ENCODE data around the gene PACSIN2. TPM values are rescaled to one million over a fixed set of nuclear protein-coding genes. Genes with fewer than 3 reads are reported as not detected.
A peak's percentile ranks its signal among the peaks of the same experiment; 100 is the strongest.

PACSIN2 gene
- total and polyA plus RNA-seq, 7 experiments from 2014 or later, result 26.6 to 62.5 (median 36.3) TPM

GRCh38 chr22:42905702-42906183, 109.2 kb downstream of the PACSIN2 start:
- DNase-seq (no peak), ATAC-seq (no peak)
- no peak overlapping the region for H3K27ac ChIP-seq (ENCODE audit: low read depth, low read length)
- Mint-ChIP-seq H3K9me3 (no peaks in the 10 kb centered on the region), H3K4me1 (peaks cover 0 to 18% (median 4%) of the 10 kb centered on the region in 7 donors), H3K4me3 (no peak overlapping the region), H3K27ac (no peak overlapping the region), H3K27me3 (no peaks in the 10 kb centered on the region), H3K36me3 (peaks cover 0 to 34% (median 3%) of the 10 kb centered on the region in 5 donors)
- H3K9me3 ChIP-seq (ENCODE audit: control insufficient read depth in 2 of 3, low read length in 3 of 3), result no peaks in the 10 kb centered on the region
- intact Hi-C loops (cut with micrococcal nuclease), result no loop called here
- no peaks in the 10 kb centered on the region for H3K4me1 ChIP-seq (ENCODE audit: control insufficient read depth in 2 of 2, insufficient read depth in 2 of 2, low read length in 2 of 2)
- CTCF ChIA-PET, result no interaction called here
- H3K27me3 ChIP-seq (ENCODE audit: control insufficient read depth in 2 of 2, insufficient read depth in 2 of 2, low read length in 2 of 2), result no peaks in the 10 kb centered on the region
- H3K4me3 ChIP-seq (ENCODE audit: low read length), result no peak overlapping the region
- POLR2A ChIA-PET, result interaction anchor here (0.6 kb wide), 1 partner anchor 14 kb away, joined by 3 read pairs; no protein-coding TSS in a partner anchor
- H3K36me3 ChIP-seq (ENCODE audit: control insufficient read depth in 2 of 3, insufficient read depth in 3 of 3, low read length in 3 of 3), result peaks cover 0 to 44% (median 0%) of the 10 kb centered on the region in 3 experiments

DNA sequence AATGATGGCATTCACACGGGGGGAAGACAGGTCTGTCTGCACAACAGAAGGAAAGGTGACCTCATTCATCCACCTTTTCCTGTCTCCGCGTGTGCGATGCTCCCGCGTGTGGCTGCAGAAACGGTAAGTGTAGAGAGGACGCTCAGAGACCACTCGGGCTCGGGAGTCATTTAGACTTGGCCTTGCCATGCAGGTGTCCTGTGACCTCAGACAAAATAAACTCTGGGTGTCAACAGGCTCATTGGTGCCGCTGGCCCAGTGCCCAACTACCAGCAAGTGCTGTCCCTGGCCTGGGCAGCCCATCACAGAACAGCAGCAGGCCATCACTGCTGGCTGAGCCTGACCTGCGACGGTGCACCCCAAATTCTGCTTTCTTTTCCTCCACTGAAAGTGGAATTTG, 109.7 kb downstream of the PACSIN2 start:
- Histone ChIP-seq H3K4me1 (ENCODE audit: control insufficient read depth in 2 of 2, insufficient read depth in 2 of 2, low read length in 2 of 2) (no peaks in the 10 kb centered on the region), H3K9me3 (ENCODE audit: control insufficient read depth in 2 of 3, low read length in 3 of 3) (no peaks in the 10 kb centered on the region), H3K36me3 (ENCODE audit: control insufficient read depth in 2 of 3, insufficient read depth in 3 of 3, low read length in 3 of 3) (peaks cover 0 to 40% (median 0%) of the 10 kb centered on the region in 3 experiments), H3K4me3 (ENCODE audit: low read length) (no peak overlapping the region), H3K27me3 (ENCODE audit: control insufficient read depth in 2 of 2, insufficient read depth in 2 of 2, low read length in 2 of 2) (no peaks in the 10 kb centered on the region), H3K27ac (ENCODE audit: low read depth, low read length) (no peak overlapping the region)
- Mint-ChIP-seq H3K4me3 (no peak overlapping the region), H3K27me3 (no peaks in the 10 kb centered on the region), H3K27ac (peak overlapping the region in 1 of 9 donors; percentile 18), H3K36me3 (peaks cover 0 to 29% (median 3%) of the 10 kb centered on the region in 5 donors), H3K9me3 (no peaks in the 10 kb centered on the region), H3K4me1 (peaks cover 0 to 18% (median 4%) of the 10 kb centered on the region in 7 donors)
- ATAC-seq (no peak), DNase-seq (no peak)
- intact Hi-C loops (cut with micrococcal nuclease), result no loop called here
- POLR2A ChIA-PET, result interaction anchor here (0.6 to 0.8 kb wide), 2 partner anchors 10 to 15 kb away, joined by 3 to 4 read pairs; no protein-coding TSS in a partner anchor
- CTCF ChIA-PET, result no interaction called here

DNA sequence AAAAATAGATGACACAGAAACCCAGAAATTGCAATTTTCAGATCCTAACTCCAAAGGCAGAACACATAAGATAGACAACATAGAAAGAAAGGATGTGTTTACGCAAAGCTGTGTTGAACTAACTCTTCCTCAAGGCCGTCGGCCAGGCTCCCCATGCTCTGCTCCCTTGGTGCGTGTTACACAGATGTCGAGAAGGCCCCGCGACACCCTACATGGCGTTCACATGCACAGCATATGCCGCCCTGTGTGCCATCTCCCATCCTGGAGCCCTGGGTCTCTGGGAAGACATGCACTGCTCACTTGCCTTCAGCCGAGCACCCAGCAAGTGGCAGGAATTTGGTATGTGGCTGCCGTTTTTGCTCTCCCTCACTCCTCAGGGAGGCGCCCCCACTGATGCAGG, 110.9 kb downstream of the PACSIN2 start:
- no peaks in the 10 kb centered on the region for H3K27me3 ChIP-seq (ENCODE audit: control insufficient read depth in 2 of 2, insufficient read depth in 2 of 2, low read length in 2 of 2)
- H3K27ac Mint-ChIP-seq, result peak overlapping the region in 2 of 9 donors; percentile 41 to 46
- intact Hi-C loops (cut with micrococcal nuclease), result no loop called here
- peaks cover 0 to 17% (median 8%) of the 10 kb centered on the region in 7 donors for H3K4me1 Mint-ChIP-seq
- ChIA-PET CTCF (no interaction called here), POLR2A (no interaction called here)
- peak overlapping the region in 1 of 10 donors; percentile 41 for H3K4me3 Mint-ChIP-seq
- H3K4me1 ChIP-seq (ENCODE audit: control insufficient read depth in 2 of 2, insufficient read depth in 2 of 2, low read length in 2 of 2), result no peaks in the 10 kb centered on the region
- peaks cover 0 to 32% (median 0%) of the 10 kb centered on the region in 3 experiments for H3K36me3 ChIP-seq (ENCODE audit: control insufficient read depth in 2 of 3, insufficient read depth in 3 of 3, low read length in 3 of 3)
- H3K9me3 ChIP-seq (ENCODE audit: control insufficient read depth in 2 of 3, low read length in 3 of 3), result no peaks in the 10 kb centered on the region
- H3K27ac ChIP-seq (ENCODE audit: low read depth, low read length), result no peak overlapping the region
- H3K4me3 ChIP-seq (ENCODE audit: low read length), result no peak overlapping the region
- H3K9me3 Mint-ChIP-seq, result no peaks in the 10 kb centered on the region
- no peak for DNase-seq
- peaks cover 0 to 21% (median 0%) of the 10 kb centered on the region in 5 donors for H3K36me3 Mint-ChIP-seq
- ATAC-seq, result no peak
- H3K27me3 Mint-ChIP-seq, result no peaks in the 10 kb centered on the region

DNA sequence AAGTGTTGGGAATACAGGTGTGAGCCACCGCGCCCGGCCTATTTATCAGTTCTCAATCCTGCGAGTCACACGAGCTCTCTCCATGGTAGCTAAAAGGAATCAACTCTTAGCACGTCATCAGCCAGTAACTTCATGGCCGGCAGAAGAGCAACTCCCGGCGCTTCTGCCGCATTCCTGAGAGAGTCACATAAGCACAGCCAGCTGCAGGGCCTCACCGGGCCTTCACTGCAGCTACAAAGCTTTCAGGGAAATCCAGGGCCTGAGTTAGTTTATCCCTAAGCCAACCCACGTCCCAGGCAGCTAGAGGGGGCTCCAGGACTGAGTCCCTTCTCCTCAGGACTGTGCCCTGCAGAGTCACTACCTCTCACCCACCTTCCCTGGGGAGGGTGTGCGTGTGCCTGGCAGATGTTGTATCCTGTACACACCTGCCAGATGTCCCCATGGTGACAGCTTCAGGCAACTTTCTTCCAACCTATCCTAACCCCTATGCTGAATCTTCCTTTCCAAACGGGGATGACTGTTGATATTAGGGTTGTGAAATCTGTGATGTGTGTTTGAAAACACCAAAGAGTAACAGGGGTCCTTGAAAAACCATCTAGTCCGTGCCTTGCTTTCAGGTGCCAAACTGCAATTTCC, 112.0 kb downstream of the PACSIN2 start:
- H3K9me3 ChIP-seq (ENCODE audit: control insufficient read depth in 2 of 3, low read length in 3 of 3), result no peaks in the 10 kb centered on the region
- H3K4me1 ChIP-seq (ENCODE audit: control insufficient read depth in 2 of 2, insufficient read depth in 2 of 2, low read length in 2 of 2), result no peaks in the 10 kb centered on the region
- peaks cover 0 to 13% (median 11%) of the 10 kb centered on the region in 7 donors for H3K4me1 Mint-ChIP-seq
- no peaks in the 10 kb centered on the region for H3K9me3 Mint-ChIP-seq
- no peaks in the 10 kb centered on the region for H3K27me3 ChIP-seq (ENCODE audit: control insufficient read depth in 2 of 2, insufficient read depth in 2 of 2, low read length in 2 of 2)
- DNase-seq (no peak), ATAC-seq (no peak)
- ChIA-PET POLR2A (no interaction called here), CTCF (no interaction called here)
- peak overlapping the region in 2 of 9 donors; percentile 14 to 70 for H3K27ac Mint-ChIP-seq
- no peak overlapping the region for H3K4me3 ChIP-seq (ENCODE audit: low read length)
- H3K36me3 ChIP-seq (ENCODE audit: control insufficient read depth in 2 of 3, insufficient read depth in 3 of 3, low read length in 3 of 3), result peaks cover 0 to 26% (median 0%) of the 10 kb centered on the region in 3 experiments
- intact Hi-C loops (cut with micrococcal nuclease), result no loop called here
- H3K36me3 Mint-ChIP-seq, result peaks cover 0 to 15% (median 0%) of the 10 kb centered on the region in 5 donors
- no peak overlapping the region for H3K4me3 Mint-ChIP-seq
- no peaks in the 10 kb centered on the region for H3K27me3 Mint-ChIP-seq
- no peak overlapping the region for H3K27ac ChIP-seq (ENCODE audit: low read depth, low read length)

- no peak for ATAC-seq
- DNase-seq, result no peak
Measured at GRCh38 chr22:42901790-42902508, 113.0 kb downstream of the PACSIN2 start.

DNA sequence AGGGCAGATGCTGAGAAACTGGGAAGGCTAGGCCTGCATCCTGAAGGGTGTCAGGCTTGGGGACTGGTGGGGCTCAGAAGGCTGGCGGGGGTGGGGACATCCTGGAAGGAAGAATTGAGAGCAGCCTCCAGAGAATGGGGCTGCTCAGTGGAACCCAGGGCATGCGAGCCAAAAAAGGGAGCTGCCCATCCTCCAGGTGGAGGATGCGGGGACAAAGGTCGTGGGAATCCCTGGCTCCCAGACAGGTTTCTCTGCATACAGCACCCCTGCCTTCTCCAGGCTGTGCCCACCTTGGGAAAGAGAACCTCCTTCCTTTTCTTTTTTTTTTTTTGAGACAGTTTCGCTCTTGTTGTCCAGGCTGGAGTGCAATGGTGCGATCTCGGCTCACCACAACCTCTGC, 117.0 kb downstream of the PACSIN2 start:
- no peaks in the 10 kb centered on the region for H3K27me3 Mint-ChIP-seq
- H3K36me3 Mint-ChIP-seq, result peaks cover 0 to 6% (median 0%) of the 10 kb centered on the region in 5 donors
- H3K4me1 Mint-ChIP-seq, result peaks cover 19 to 57% (median 44%) of the 10 kb centered on the region in 7 donors
- Histone ChIP-seq H3K27ac (ENCODE audit: low read depth, low read length) (no peak overlapping the region), H3K4me3 (ENCODE audit: low read length) (no peak overlapping the region), H3K9me3 (ENCODE audit: control insufficient read depth in 2 of 3, low read length in 3 of 3) (no peaks in the 10 kb centered on the region), H3K4me1 (ENCODE audit: control insufficient read depth in 2 of 2, insufficient read depth in 2 of 2, low read length in 2 of 2) (peaks cover 11 to 23% of the 10 kb centered on the region in 2 donors), H3K36me3 (ENCODE audit: control insufficient read depth in 2 of 3, insufficient read depth in 3 of 3, low read length in 3 of 3) (peaks cover 0 to 17% (median 0%) of the 10 kb centered on the region in 3 experiments), H3K27me3 (ENCODE audit: control insufficient read depth in 2 of 2, insufficient read depth in 2 of 2, low read length in 2 of 2) (no peaks in the 10 kb centered on the region)
- no peak for ATAC-seq
- H3K9me3 Mint-ChIP-seq, result no peaks in the 10 kb centered on the region
- no peak for DNase-seq
- H3K27ac Mint-ChIP-seq, result peak overlapping the region in 2 of 9 donors; percentile 53 to 58
- intact Hi-C loops (cut with micrococcal nuclease), result no loop called here
- no peak overlapping the region for H3K4me3 Mint-ChIP-seq
- ChIA-PET POLR2A (no interaction called here), CTCF (no interaction called here)

More at GRCh38 chr22:42901790-42902508, 113.0 kb downstream of the PACSIN2 start:
- intact Hi-C loops (cut with micrococcal nuclease), result no loop called here
- Histone ChIP-seq H3K36me3 (ENCODE audit: control insufficient read depth in 2 of 3, insufficient read depth in 3 of 3, low read length in 3 of 3) (peaks cover 0 to 17% (median 0%) of the 10 kb centered on the region in 3 experiments), H3K4me3 (ENCODE audit: low read length) (no peak overlapping the region), H3K9me3 (ENCODE audit: control insufficient read depth in 2 of 3, low read length in 3 of 3) (no peaks in the 10 kb centered on the region), H3K27ac (ENCODE audit: low read depth, low read length) (no peak overlapping the region), H3K4me1 (ENCODE audit: control insufficient read depth in 2 of 2, insufficient read depth in 2 of 2, low read length in 2 of 2) (no peaks in the 10 kb centered on the region), H3K27me3 (ENCODE audit: control insufficient read depth in 2 of 2, insufficient read depth in 2 of 2, low read length in 2 of 2) (no peaks in the 10 kb centered on the region)
- Mint-ChIP-seq H3K36me3 (peaks cover 0 to 10% (median 0%) of the 10 kb centered on the region in 5 donors), H3K27ac (peak overlapping the region in 1 of 9 donors; percentile 36), H3K27me3 (no peaks in the 10 kb centered on the region), H3K9me3 (no peaks in the 10 kb centered on the region), H3K4me1 (peaks cover 0 to 21% (median 16%) of the 10 kb centered on the region in 7 donors), H3K4me3 (no peak overlapping the region)
- CTCF ChIA-PET, result interaction anchor here (0.7 kb wide), 1 partner anchor 1044 kb away, joined by 4 read pairs; no protein-coding TSS in a partner anchor
- POLR2A ChIA-PET, result interaction anchor here (0.5 to 0.7 kb wide), 2 partner anchors 10 to 260 kb away, joined by 3 read pairs; no protein-coding TSS in a partner anchor

Measured in naive thymus-derived CD4-positive, alpha-beta T cell (primary cell).